Fibroblast of lung (primary cell): ENCODE data around the gene PADI2.

Experiments
- CTCF ChIP-seq, 2 donors: IDR thresholded peaks in 1 of 2; conservative IDR thresholded peaks in 1 of 2; 1 replicate in 1 of 2; 2 replicates in 1 of 2; pipeline ENCODE4 v1.5.1; 2011 to 2012; ENCODE audit warnings: low read length in 2 of 2, control low read depth in 1 of 2, inconsistent platforms in 1 of 2, low read depth in 1 of 2, mild to moderate bottlenecking in 1 of 2
- EZH2 ChIP-seq: IDR thresholded peaks from 2 replicates; pipeline ENCODE4 v1.5.1; 2012; ENCODE audit warnings: low read length, control low read depth, mild to moderate bottlenecking; ENCODE audit errors: missing control alignments

- TF ChIP-seq CTCF (conservative IDR thresholded peaks at IDR 0.05 in 1 of 2, IDR thresholded peaks at IDR 0.05 in 1 of 2; ENCODE audit: low read depth in 1 of 2, low read length in 2 of 2) (no peak), EZH2 (no peak)
Measured at GRCh38 chr1:17093822-17094393, 25.3 kb downstream of the PADI2 start.
